GM12878 (cell line): Measurements from ENCODE around the gene TSHZ1. TPM values are rescaled to one million over a fixed set of nuclear protein-coding genes. Genes with fewer than 3 reads are reported as not detected.

ENCODE experiments used
- ATAC-seq: fragments of 200-7000 bp; cut with Tn5 transposase; 3 replicates; pipeline ENCODE4 v1.9.1; 2020; ENCODE audit warnings: mild to moderate bottlenecking, moderate library complexity
- BruUV-seq: library from RNA; stranded (reverse); fragments of 400-500 nt; replicated peaks from 2 replicates; lab custom pipeline; 2021; lab: Mats Ljungman, UMichigan
- CTCF ChIA-PET: fragments of 300-600 bp; sonication (Branson Sonifier 250); formaldehyde crosslinking; extraction: SDS; loops from one replicate; lab custom pipeline; 2021; ENCODE audit warnings: inconsistent platforms; lab: Yijun Ruan, JAX
- POLR2A ChIA-PET: fragments of 350-600 bp; formaldehyde crosslinking; extraction: SDS; loops from one replicate; lab custom pipeline; 2021; ENCODE audit warnings: inconsistent platforms; lab: Charles Lee
- RAD21 ChIA-PET: fragments of 300-600 bp; sonication (Branson Sonifier 250); formaldehyde crosslinking; loops from one replicate; lab custom pipeline; 2023; ENCODE audit warnings: antibody characterized with exemption; ENCODE audit not compliant: unreplicated experiment; lab: Charles Lee
- SMC1A ChIA-PET: fragments of 300-600 bp; sonication (Branson Sonifier 250); formaldehyde crosslinking; loops from one replicate; lab custom pipeline; 2023; ENCODE audit not compliant: unreplicated experiment, uncharacterized antibody; lab: Charles Lee
- DNase-seq: peaks from one replicate; pipeline ENCODE4 v3.0.0-alpha.2; 2011; ENCODE audit warnings: low read depth, low spot score
- FAIRE-seq: peaks from 3 replicates; lab custom pipeline; 2011; peaks lifted over from hg19 to GRCh38; lab: Jason Lieb, UNC
- H2AFZ ChIP-seq: 2 replicates; pipeline ENCODE4 v1.6.0; 2011; ENCODE audit warnings: low read depth, low read length, control low read depth; ENCODE audit not compliant: control insufficient read depth
- H3K27ac ChIP-seq: 2 replicates; pipeline ENCODE4 v1.5.1; 2011; ENCODE audit warnings: control low read depth; ENCODE audit not compliant: control insufficient read depth, insufficient read depth
- H3K27me3 ChIP-seq, 2 experiments: replicated peaks in 1 of 2; 2 replicates each; pipeline versions ENCODE4 v1.6.0 to v1.6.1; 2011; ENCODE audit warnings: low read length in 1 of 2; ENCODE audit not compliant: control insufficient read depth in 2 of 2, insufficient read depth in 2 of 2
- H3K36me3 ChIP-seq, 2 experiments: 2 replicates each; pipeline ENCODE4 v1.5.1; 2011; ENCODE audit warnings: low read length in 1 of 2; ENCODE audit not compliant: control insufficient read depth in 2 of 2, insufficient read depth in 2 of 2
- H3K4me1 ChIP-seq: 2 replicates; pipeline ENCODE4 v1.6.1; 2011; ENCODE audit warnings: mild to moderate bottlenecking, low read length, moderate library complexity, mixed read lengths; ENCODE audit not compliant: control insufficient read depth, insufficient read depth
- H3K4me2 ChIP-seq: 2 replicates; pipeline ENCODE4 v1.6.0; 2011; ENCODE audit warnings: control low read depth; ENCODE audit not compliant: control insufficient read depth, insufficient read depth
- H3K4me3 ChIP-seq: fragments of 200-600 bp; sonication (generic); 2 replicates; pipeline ENCODE4 v1.5.1; 2016
- H3K79me2 ChIP-seq: 2 replicates; pipeline ENCODE4 v1.6.0; 2011; ENCODE audit warnings: low read length; ENCODE audit not compliant: control insufficient read depth, insufficient read depth
- H3K9ac ChIP-seq: 2 replicates; pipeline ENCODE4 v1.8.0; 2011; ENCODE audit warnings: low read length, control low read depth, mixed read lengths; ENCODE audit not compliant: control insufficient read depth, insufficient read depth
- H3K9me3 ChIP-seq: replicated peaks from 3 replicates; pipeline ENCODE4 v1.5.1; 2011; ENCODE audit warnings: mild to moderate bottlenecking, low read length; ENCODE audit not compliant: control insufficient read depth, insufficient read depth
- H4K20me1 ChIP-seq: 2 replicates; pipeline ENCODE4 v1.6.0; 2011; ENCODE audit not compliant: control insufficient read depth, insufficient read depth
- BRCA1 ChIP-seq: IDR thresholded peaks from 2 replicates; pipeline ENCODE4 v1.6.1; 2011; ENCODE audit warnings: low read depth, low read length, improper control_type of control experiment
- EGR1 ChIP-seq, 2 experiments: IDR thresholded peaks; 1 replicate in 1 of 2; 2 replicates in 1 of 2; pipeline ENCODE4 v1.6.1; 2011 to 2012; ENCODE audit warnings: low read depth in 2 of 2, low read length in 2 of 2, borderline replicate concordance in 1 of 2, mild to moderate bottlenecking in 1 of 2, moderate library complexity in 1 of 2
- ESRRA ChIP-seq: IDR thresholded peaks from 2 replicates; pipeline ENCODE4 v1.6.1; 2012; ENCODE audit warnings: mild to moderate bottlenecking, low read length, improper control_type of control experiment
- KAT2A ChIP-seq: conservative IDR thresholded peaks from 2 replicates; pipeline ENCODE4 v1.6.1; 2011; ENCODE audit warnings: low read depth, low read length; ENCODE audit not compliant: control insufficient read depth
- MAX ChIP-seq: IDR thresholded peaks from 2 replicates; pipeline ENCODE4 v1.6.1; 2012; ENCODE audit warnings: low read depth, low read length, improper control_type of control experiment
- MEF2B ChIP-seq: fragments of 450-650 bp; IDR thresholded peaks from 2 replicates; pipeline ENCODE4 v1.6.1; 2018; ENCODE audit warnings: mild to moderate bottlenecking, moderate library complexity; ENCODE audit not compliant: partially characterized antibody, poor library complexity, severe bottlenecking
- MTA3 ChIP-seq: IDR thresholded peaks from 2 replicates; pipeline ENCODE4 v1.6.1; 2012; ENCODE audit warnings: low read length, inconsistent platforms, borderline replicate concordance
- PRDM15 ChIP-seq: fragments of 450-650 bp; formaldehyde crosslinking; IDR thresholded peaks from 2 replicates; pipeline ENCODE4 v1.4.0; 2020; ENCODE audit warnings: mild to moderate bottlenecking, moderate library complexity
- RAD21 ChIP-seq: IDR thresholded peaks from 2 replicates; pipeline ENCODE4 v1.6.1; 2011; ENCODE audit warnings: mild to moderate bottlenecking, low read depth, low read length, moderate library complexity; ENCODE audit not compliant: insufficient read depth
- SP1 ChIP-seq: IDR thresholded peaks from one replicate; pipeline ENCODE4 v1.6.1; 2011; ENCODE audit warnings: low read depth, low read length
- TCF12 ChIP-seq: IDR thresholded peaks from 2 replicates; pipeline ENCODE4 v1.6.1; 2011; ENCODE audit warnings: low read depth, mild to moderate bottlenecking, low read length
- WGBS: methylation state at CpG from one replicate; pipeline ENCODE4 v1.1.6; 2016; ENCODE audit warnings: low lambda C conversion rate; ENCODE audit not compliant: insufficient replicate concordance, insufficient coverage; ENCODE audit errors: missing lambda C conversion rate; 5-methylcytosine and 5-hydroxymethylcytosine counted together
- in situ Hi-C: fragments of 300-500 bp; cut with MboI; formaldehyde crosslinking; loops from 9 replicates; pipeline ENCODE4 v1.14.3; 2018; ENCODE audit warnings: mixed read lengths
- intact Hi-C: fragments of 100-400 bp; cut with micrococcal nuclease; formaldehyde crosslinking; loops from one replicate; pipeline ENCODE4 v1.14.2; 2022; ENCODE audit not compliant: unreplicated experiment
- polyA plus RNA-seq, 11 experiments: library from polyadenylated mRNA; depleted of rRNA in 4 of 11; unstranded in 6 of 11; stranded (reverse) in 5 of 11; fragments of >200 nt; fragmentation: Nextera tagmentation in 4 of 11; fragmentation: Illumina TruSeq in 1 of 11; extraction: Ambion mirVana in 4 of 11; extraction: Trizol in 1 of 11; gene quantifications; 1 replicate in 1 of 11; 2 replicates in 10 of 11; pipeline versions ENCODE4 v1.2.1 to v1.2.3, GENCODE V29; 2011 to 2016; ENCODE audit warnings: inconsistent platforms in 2 of 11, missing spikeins in 2 of 11, low read depth in 1 of 11
- total RNA-seq, 4 experiments: library from RNA; depleted of rRNA in 3 of 4; stranded (reverse); fragments of >200 nt in 3 of 4; fragmentation: Illumina TruSeq in 1 of 4; extraction: Trizol in 1 of 4; gene quantifications; 2 replicates each; pipeline versions ENCODE4 v1.2.1 to v1.2.3, GENCODE V29; 2013 to 2021
- TF ChIP-seq, protein P1 (sequence below): IDR thresholded peaks from 2 replicates; pipeline ENCODE4 v1.6.1; 2011; ENCODE audit warnings: low read depth, low read length, improper control_type of control experiment, borderline replicate concordance

TSHZ1 gene
- total and polyA plus RNA-seq, 10 of the 15 experiments (the other 5 are each of a cell fraction or from before 2014, with no cell fraction given), result 2.2 to 15.2 (median 5.1) TPM

GRCh38 chr18:75314606-75315005 is 104.0 kb downstream of the TSHZ1 start:
- Histone ChIP-seq H3K9me3 (no peaks in the 10 kb centered on the region; the same call in 2 of the 3 replicates), H3K4me2 (no peak overlapping the region), H3K79me2 (no peaks in the 10 kb centered on the region), H3K9ac (no peak overlapping the region), H3K27ac (no peak overlapping the region), H3K36me3 (no peaks in the 10 kb centered on the region), H4K20me1 (no peaks in the 10 kb centered on the region), H2AFZ (no peak overlapping the region), H3K27me3 (no peaks in the 10 kb centered on the region), H3K4me1 (no peaks in the 10 kb centered on the region), H3K4me3 (no peak overlapping the region)
- WGBS, result 0% methylated on average over 1 of the region's 1 CpG
- ChIA-PET RAD21 (no interaction called here), POLR2A (interaction anchor here (0.7 kb wide), 1 partner anchor 275 kb away, joined by 3 read pairs; no protein-coding TSS in a partner anchor), CTCF (no interaction called here), SMC1A (no interaction called here)
- BruUV-seq, result no TSS peak
- in situ Hi-C loops (no loop called here), intact Hi-C loops (no loop called here)
- ATAC-seq (no peak), FAIRE-seq (no peak), DNase-seq (no peak)
- TF ChIP-seq, protein P1, sequence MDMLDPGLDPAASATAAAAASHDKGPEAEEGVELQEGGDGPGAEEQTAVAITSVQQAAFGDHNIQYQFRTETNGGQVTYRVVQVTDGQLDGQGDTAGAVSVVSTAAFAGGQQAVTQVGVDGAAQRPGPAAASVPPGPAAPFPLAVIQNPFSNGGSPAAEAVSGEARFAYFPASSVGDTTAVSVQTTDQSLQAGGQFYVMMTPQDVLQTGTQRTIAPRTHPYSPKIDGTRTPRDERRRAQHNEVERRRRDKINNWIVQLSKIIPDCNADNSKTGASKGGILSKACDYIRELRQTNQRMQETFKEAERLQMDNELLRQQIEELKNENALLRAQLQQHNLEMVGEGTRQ, result no peak
- TF ChIP-seq SP1, result no peak
- TF ChIP-seq EGR1 (IDR thresholded peaks at IDR 0.05; ENCODE audit: borderline replicate concordance in 1 of 2, low read depth in 2 of 2, low read length in 2 of 2), result no peak
- TF ChIP-seq BRCA1, result no peak
- no peak for TF ChIP-seq PRDM15 (CRISPR knock-in tag)
- no peak for TF ChIP-seq KAT2A
- TF ChIP-seq MAX, result no peak
- no peak for TF ChIP-seq MEF2B
- TF ChIP-seq TCF12, result no peak
- TF ChIP-seq MTA3, result no peak
- TF ChIP-seq ESRRA, result no peak
- no peak for TF ChIP-seq RAD21
